Endothelial cell (in vitro differentiated cells): ENCODE measurements around the gene FRAS1. TPM values are rescaled to one million over a fixed set of nuclear protein-coding genes. Genes with fewer than 3 reads are reported as not detected.

Source experiments
- DNase-seq: peaks from one replicate; pipeline ENCODE4 v3.0.0; 2021; ENCODE audit warnings: low spot score
- H3K27ac Mint-ChIP-seq: one replicate; pipeline ENCODE4 v1.8.0; 2021; ENCODE audit warnings: mixed read lengths, inconsistent platforms; ENCODE audit not compliant: unreplicated experiment
- H3K27me3 Mint-ChIP-seq: one replicate; pipeline ENCODE4 v1.8.0; 2021; ENCODE audit warnings: mild to moderate bottlenecking, moderate library complexity, mixed read lengths, inconsistent platforms; ENCODE audit not compliant: unreplicated experiment
- H3K36me3 Mint-ChIP-seq: one replicate; pipeline ENCODE4 v1.8.0; 2021; ENCODE audit warnings: mild to moderate bottlenecking, low read depth, mixed read lengths, inconsistent platforms; ENCODE audit not compliant: unreplicated experiment
- H3K4me1 Mint-ChIP-seq: one replicate; pipeline ENCODE4 v1.8.0; 2021; ENCODE audit warnings: mild to moderate bottlenecking, mixed read lengths, inconsistent platforms; ENCODE audit not compliant: unreplicated experiment
- H3K4me3 Mint-ChIP-seq: one replicate; pipeline ENCODE4 v1.8.0; 2021; ENCODE audit warnings: mild to moderate bottlenecking, mixed read lengths, inconsistent platforms; ENCODE audit not compliant: unreplicated experiment
- H3K9me3 Mint-ChIP-seq: one replicate; pipeline ENCODE4 v1.8.0; 2021; ENCODE audit warnings: mixed read lengths, inconsistent platforms; ENCODE audit not compliant: unreplicated experiment
- CTCF ChIP-seq: fragments of 200-600 bp; sonication (generic); IDR thresholded peaks from one replicate; pipeline ENCODE4 v1.5.0; 2021; ENCODE audit warnings: antibody characterized with exemption; ENCODE audit not compliant: unreplicated experiment
- total RNA-seq: library from RNA; stranded (reverse); fragmentation: NEBNext Ultra II Directional; extraction: Animal tissue kit (Norgen Biotek cat#: 25700); gene quantifications from one replicate; pipeline ENCODE4 v1.2.1, GENCODE V29; 2021; ENCODE audit not compliant: unreplicated experiment

The FRAS1 gene
- total RNA-seq, 1 donor from 2014 or later, result 51.7 TPM

- Mint-ChIP-seq H3K27ac (no peak overlapping the region), H3K27me3 (peaks cover 5% of the 10 kb centered on the region), H3K4me1 (peaks cover 22% of the 10 kb centered on the region), H3K9me3 (no peaks in the 10 kb centered on the region), H3K4me3 (no peak overlapping the region), H3K36me3 (peaks cover 6% of the 10 kb centered on the region)
- no peak for DNase-seq
- no peak for TF ChIP-seq CTCF
These were observed 470.4 kb downstream of the FRAS1 start for GRCh38 chr4:78527555-78527954.

- no peak for DNase-seq
- Mint-ChIP-seq H3K9me3 (no peaks in the 10 kb centered on the region), H3K36me3 (peaks cover 9% of the 10 kb centered on the region), H3K4me3 (no peak overlapping the region), H3K27ac (no peak overlapping the region), H3K4me1 (peaks cover 30% of the 10 kb centered on the region), H3K27me3 (peaks cover 5% of the 10 kb centered on the region)
- TF ChIP-seq CTCF, result no peak
These were observed 471.2 kb downstream of the FRAS1 start for GRCh38 chr4:78528327-78528726.

GRCh38 chr4:78529569-78530209 is 472.6 kb downstream of the FRAS1 start:
- peak overlapping the region; percentile 9 for H3K4me3 Mint-ChIP-seq
- peaks cover 37% of the 10 kb centered on the region for H3K4me1 Mint-ChIP-seq
- H3K27ac Mint-ChIP-seq, result no peak overlapping the region
- H3K27me3 Mint-ChIP-seq, result peaks cover 5% of the 10 kb centered on the region
- DNase-seq, result no peak
- H3K9me3 Mint-ChIP-seq, result no peaks in the 10 kb centered on the region
- peaks cover 14% of the 10 kb centered on the region for H3K36me3 Mint-ChIP-seq
- no peak for TF ChIP-seq CTCF

GRCh38 chr4:78532046-78532445 is 474.9 kb downstream of the FRAS1 start:
- no peaks in the 10 kb centered on the region for H3K9me3 Mint-ChIP-seq
- no peak for TF ChIP-seq CTCF
- peaks cover 45% of the 10 kb centered on the region for H3K4me1 Mint-ChIP-seq
- DNase-seq, result no peak
- no peak overlapping the region for H3K4me3 Mint-ChIP-seq
- peak overlapping the region; percentile 88 for H3K27ac Mint-ChIP-seq
- peaks cover 9% of the 10 kb centered on the region for H3K27me3 Mint-ChIP-seq
- H3K36me3 Mint-ChIP-seq, result peaks cover 23% of the 10 kb centered on the region

- no peak for TF ChIP-seq CTCF
- H3K4me3 Mint-ChIP-seq, result peak overlapping the region; percentile 52
- peaks cover 26% of the 10 kb centered on the region for H3K36me3 Mint-ChIP-seq
- H3K27me3 Mint-ChIP-seq, result peaks cover 9% of the 10 kb centered on the region
- no peaks in the 10 kb centered on the region for H3K9me3 Mint-ChIP-seq
- H3K4me1 Mint-ChIP-seq, result peaks cover 45% of the 10 kb centered on the region
- H3K27ac Mint-ChIP-seq, result peak overlapping the region; percentile 14
- DNase-seq, result no peak
These were observed 476.7 kb downstream of the FRAS1 start for GRCh38 chr4:78533854-78534253.
